ENCODE results near the gene FAM110C.

FAM110C gene

DNA sequence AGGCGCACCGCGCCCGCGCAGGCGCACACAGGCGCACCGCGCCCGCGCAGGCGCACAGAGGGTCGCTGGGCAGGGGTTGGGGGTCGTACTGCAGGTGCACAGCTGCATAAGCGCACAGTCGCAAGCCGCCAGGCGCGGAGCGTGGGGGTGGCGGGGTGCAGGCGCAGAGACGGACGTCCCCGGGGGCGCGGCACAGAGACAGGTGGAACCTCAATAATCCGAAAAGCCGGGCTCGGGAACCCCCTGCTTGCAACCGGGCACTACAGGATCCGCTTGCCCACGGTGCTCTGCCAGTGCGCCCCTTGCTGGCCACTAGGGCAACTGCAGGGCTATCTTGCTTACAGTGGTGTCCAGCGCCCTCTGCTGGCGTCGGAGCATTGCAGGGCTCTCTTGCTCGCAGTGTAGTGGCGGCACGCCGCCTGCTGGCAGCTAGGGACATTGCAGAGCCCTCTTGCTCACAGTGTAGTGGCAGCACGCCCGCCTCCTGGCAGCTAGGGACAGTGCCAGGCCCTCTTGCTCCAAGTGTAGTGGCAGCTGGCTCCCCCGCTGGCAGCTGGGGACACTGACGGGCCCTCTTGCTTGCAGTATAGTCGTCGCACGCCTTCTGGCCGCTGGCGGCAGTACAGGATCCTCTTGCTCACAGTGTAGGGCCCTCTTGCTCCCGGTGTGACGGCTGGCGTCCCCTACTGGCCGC, 34.9 kb downstream of the FAM110C start:
- H3K4me3 ChIP-seq (ENCODE audit: low read depth, low read length): peak overlapping the region; percentile 21

DNA sequence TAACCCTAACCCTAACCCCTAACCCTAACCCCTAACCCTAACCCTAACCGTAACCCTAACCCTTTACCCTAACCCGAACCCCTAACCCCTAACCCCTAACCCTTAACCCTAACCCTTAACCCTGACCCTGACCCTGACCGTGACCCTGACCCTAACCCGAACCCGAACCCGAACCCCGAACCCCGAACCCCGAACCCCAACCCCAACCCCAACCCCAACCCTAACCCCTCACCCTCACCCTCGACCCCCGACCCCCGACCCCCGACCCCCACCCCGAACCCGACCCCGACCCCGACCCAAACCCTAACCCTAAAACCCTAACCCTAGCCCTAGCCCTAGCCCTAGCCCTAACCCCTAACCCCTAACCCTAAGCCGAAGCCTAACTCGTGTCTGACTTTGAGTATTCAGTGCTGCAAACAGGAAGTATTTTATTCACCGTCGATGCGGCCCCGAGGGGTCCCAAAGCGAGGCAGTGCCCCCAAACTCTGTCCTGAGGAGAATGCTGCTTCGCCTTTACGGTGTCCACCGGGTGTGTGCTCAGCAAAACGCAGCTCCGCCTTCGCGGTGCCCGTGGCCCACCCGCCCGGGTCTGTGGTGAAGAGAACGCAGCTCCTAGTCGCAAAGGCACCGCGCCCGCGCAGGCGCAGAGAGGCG, 36.0 kb downstream of the FAM110C start:
- peak overlapping the region; percentile 13 for H3K4me3 ChIP-seq (ENCODE audit: low read depth, low read length)
